ES-I3 (cell line): ENCODE results near the gene DHDH.
A peak's percentile ranks its signal among the peaks of the same experiment; 100 is the strongest.

Experiments used
- H3K36me3 ChIP-seq: 2 replicates; pipeline ENCODE4 v1.6.1; 2013; ENCODE audit warnings: mild to moderate bottlenecking, low read length, control low read depth, moderate library complexity; ENCODE audit not compliant: insufficient read depth
- H3K4me1 ChIP-seq: 2 replicates; pipeline ENCODE4 v1.6.1; 2013; ENCODE audit warnings: mild to moderate bottlenecking, control low read depth, low read length; ENCODE audit not compliant: insufficient read depth
- H3K9ac ChIP-seq: 2 replicates; pipeline ENCODE4 v1.6.1; 2013; ENCODE audit warnings: low read depth, mild to moderate bottlenecking, low read length, moderate library complexity
- H3K9me3 ChIP-seq: 2 replicates; pipeline ENCODE4 v1.6.1; 2013; ENCODE audit warnings: mild to moderate bottlenecking, low read length, moderate library complexity; ENCODE audit not compliant: control insufficient read depth, insufficient read depth

DHDH gene

GRCh38 chr19:48963371-48964204, 30.1 kb downstream of the DHDH start:
- H3K36me3 ChIP-seq, result peaks cover 9% of the 10 kb centered on the region
- peak overlapping the region; percentile 94 for H3K9ac ChIP-seq
- H3K4me1 ChIP-seq, result peaks cover 7% of the 10 kb centered on the region; the same call in 1 of the 2 replicates
- peaks cover 4% of the 10 kb centered on the region; the same call in 1 of the 2 replicates for H3K9me3 ChIP-seq

DNA sequence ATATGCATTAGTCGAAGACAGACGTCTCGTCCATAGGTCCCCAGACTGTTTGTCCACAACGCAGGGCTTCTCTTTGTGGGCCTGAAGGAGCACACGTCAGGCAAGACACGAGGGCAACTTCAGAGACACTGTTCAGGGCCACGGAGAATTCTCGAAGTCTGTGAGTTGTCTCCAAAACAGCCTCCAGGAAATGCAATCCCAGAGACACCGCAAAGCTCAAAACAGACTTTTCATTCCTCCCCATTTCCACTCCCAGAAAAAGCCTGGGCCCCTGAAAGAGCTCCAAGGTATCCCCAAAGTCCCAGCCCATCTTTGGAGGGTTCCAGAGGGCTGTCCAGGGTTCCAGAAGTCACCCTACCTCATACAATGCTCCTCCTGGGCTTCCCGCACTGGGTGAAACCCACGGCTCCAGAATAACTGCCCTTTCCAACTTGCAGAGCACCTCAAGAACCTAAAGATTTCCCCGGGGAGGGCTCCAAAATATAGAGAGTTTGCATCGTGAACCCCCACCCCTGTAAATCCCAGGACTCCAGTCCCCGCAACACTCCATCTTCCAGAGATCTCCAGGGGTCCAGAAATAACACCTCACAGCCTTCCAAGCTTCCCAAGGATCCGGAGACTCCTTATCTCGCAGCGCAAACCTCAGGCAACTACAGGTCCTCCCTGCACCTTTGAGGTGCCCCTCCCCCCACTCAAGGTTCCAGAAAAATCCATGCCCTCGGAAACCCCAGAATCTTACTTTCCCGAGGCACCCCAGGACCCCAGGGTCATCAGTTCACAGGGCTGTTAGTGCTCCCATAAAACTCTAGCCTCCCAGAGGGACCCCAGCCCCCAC, 30.9 kb downstream of the DHDH start:
- Histone ChIP-seq H3K4me1 (peaks cover 7% of the 10 kb centered on the region; the same call in 1 of the 2 replicates), H3K9me3 (peaks cover 4% of the 10 kb centered on the region; the same call in 1 of the 2 replicates), H3K9ac (peak overlapping the region; percentile 94), H3K36me3 (peaks cover 9% of the 10 kb centered on the region)

DNA sequence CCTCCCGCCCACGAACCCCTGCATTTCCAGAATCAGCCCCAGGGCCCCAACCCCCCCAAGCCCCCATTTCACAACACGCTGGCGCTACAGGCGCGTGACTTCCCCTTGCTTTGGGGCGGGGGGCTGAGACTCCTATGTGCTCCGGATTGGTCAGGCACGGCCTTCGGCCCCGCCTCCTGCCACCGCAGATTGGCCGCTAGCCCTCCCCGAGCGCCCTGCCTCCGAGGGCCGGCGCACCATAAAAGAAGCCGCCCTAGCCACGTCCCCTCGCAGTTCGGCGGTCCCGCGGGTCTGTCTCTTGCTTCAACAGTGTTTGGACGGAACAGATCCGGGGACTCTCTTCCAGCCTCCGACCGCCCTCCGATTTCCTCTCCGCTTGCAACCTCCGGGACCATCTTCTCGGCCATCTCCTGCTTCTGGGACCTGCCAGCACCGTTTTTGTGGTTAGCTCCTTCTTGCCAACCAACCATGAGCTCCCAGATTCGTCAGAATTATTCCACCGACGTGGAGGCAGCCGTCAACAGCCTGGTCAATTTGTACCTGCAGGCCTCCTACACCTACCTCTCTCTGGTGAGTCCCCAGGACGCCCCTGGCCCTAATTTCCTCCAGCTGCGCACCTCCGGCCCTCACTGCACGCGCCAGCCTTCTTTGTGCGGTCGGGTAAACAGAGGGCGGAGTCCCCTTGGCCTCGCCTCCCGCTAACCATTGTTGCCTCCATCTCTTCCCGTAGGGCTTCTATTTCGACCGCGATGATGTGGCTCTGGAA, 31.7 kb downstream of the DHDH start, which contains the start of gene FTL:
TSS of gene FTL (plus strand) at position 270 of the 766 bp plus-strand sequence. CDS start at position 469, 199 bp downstream.
- H3K36me3 ChIP-seq, result peaks cover 9% of the 10 kb centered on the region
- H3K4me1 ChIP-seq, result peaks cover 7% of the 10 kb centered on the region; the same call in 1 of the 2 replicates
- H3K9me3 ChIP-seq, result peaks cover 4% of the 10 kb centered on the region; the same call in 1 of the 2 replicates

GRCh38 chr19:48965806-48966540, 32.5 kb downstream of the DHDH start:
- Histone ChIP-seq H3K9me3 (peaks cover 4% of the 10 kb centered on the region; the same call in 1 of the 2 replicates), H3K36me3 (peaks cover 9% of the 10 kb centered on the region), H3K4me1 (peaks cover 7% of the 10 kb centered on the region; the same call in 1 of the 2 replicates), H3K9ac (peak overlapping the region; percentile 96)

More for the DNA sequence above, 31.7 kb downstream of the DHDH start, which contains the start of gene FTL:
- H3K9ac ChIP-seq, result peak within 1 kb of the TSS; percentile 96

GRCh38 chr19:48966541-48967345, 33.2 kb downstream of the DHDH start:
- Histone ChIP-seq H3K4me1 (peaks cover 7% of the 10 kb centered on the region; the same call in 1 of the 2 replicates), H3K9ac (peak overlapping the region; percentile 96; the same call in 1 of the 2 replicates), H3K36me3 (peaks cover 9% of the 10 kb centered on the region), H3K9me3 (peaks cover 4% of the 10 kb centered on the region; the same call in 1 of the 2 replicates)

- Histone ChIP-seq H3K36me3 (peaks cover 9% of the 10 kb centered on the region), H3K4me1 (no peaks in the 10 kb centered on the region; the same call in 1 of the 2 replicates), H3K9me3 (peaks cover 4% of the 10 kb centered on the region; the same call in 1 of the 2 replicates), H3K9ac (no peak overlapping the region)
Measured at GRCh38 chr19:48967346-48968178, 34.1 kb downstream of the DHDH start.

GRCh38 chr19:48968179-48968661, 34.7 kb downstream of the DHDH start:
- peaks cover 9% of the 10 kb centered on the region for H3K36me3 ChIP-seq

DNA sequence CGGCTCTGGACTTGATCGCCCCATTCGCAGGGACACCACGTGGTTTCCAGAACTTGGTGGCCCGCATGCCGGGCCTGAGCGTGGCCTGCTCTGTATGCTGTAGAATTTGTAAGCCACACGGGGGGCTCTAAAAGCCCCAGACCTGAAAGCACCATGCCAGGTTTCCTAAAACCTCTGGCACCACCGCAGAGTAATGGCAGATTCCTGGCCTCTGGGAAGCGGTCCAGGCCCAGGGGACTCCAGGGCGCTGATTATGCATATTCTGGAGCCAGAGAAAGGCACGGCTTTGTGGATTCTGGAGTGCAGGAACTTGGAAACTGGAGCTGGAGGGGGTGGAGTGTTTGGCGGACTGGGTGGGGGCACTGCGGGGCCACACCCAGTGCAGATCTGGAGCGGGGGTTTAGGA, 35.3 kb downstream of the DHDH start:
- Histone ChIP-seq H3K36me3 (peaks cover 10% of the 10 kb centered on the region), H3K9ac (no peak overlapping the region), H3K4me1 (no peaks in the 10 kb centered on the region; the same call in 1 of the 2 replicates), H3K9me3 (peaks cover 4% of the 10 kb centered on the region; the same call in 1 of the 2 replicates)

More at GRCh38 chr19:48968179-48968661, 34.7 kb downstream of the DHDH start:
- Histone ChIP-seq H3K9me3 (peaks cover 4% of the 10 kb centered on the region; the same call in 1 of the 2 replicates), H3K4me1 (no peaks in the 10 kb centered on the region; the same call in 1 of the 2 replicates), H3K9ac (no peak overlapping the region)

GRCh38 chr19:48969276-48970138, 36.0 kb downstream of the DHDH start:
- Histone ChIP-seq H3K9me3 (peaks cover 4% of the 10 kb centered on the region; the same call in 1 of the 2 replicates), H3K36me3 (peaks cover 15% of the 10 kb centered on the region), H3K4me1 (no peaks in the 10 kb centered on the region; the same call in 1 of the 2 replicates), H3K9ac (no peak overlapping the region)

- Histone ChIP-seq H3K9ac (no peak overlapping the region), H3K36me3 (peaks cover 15% of the 10 kb centered on the region), H3K4me1 (no peaks in the 10 kb centered on the region; the same call in 1 of the 2 replicates), H3K9me3 (peaks cover 4% of the 10 kb centered on the region; the same call in 1 of the 2 replicates)
Measured at GRCh38 chr19:48970139-48970766, 36.8 kb downstream of the DHDH start.
